ENCODE data around the gene KDELR3.

KDELR3 gene

DNA sequence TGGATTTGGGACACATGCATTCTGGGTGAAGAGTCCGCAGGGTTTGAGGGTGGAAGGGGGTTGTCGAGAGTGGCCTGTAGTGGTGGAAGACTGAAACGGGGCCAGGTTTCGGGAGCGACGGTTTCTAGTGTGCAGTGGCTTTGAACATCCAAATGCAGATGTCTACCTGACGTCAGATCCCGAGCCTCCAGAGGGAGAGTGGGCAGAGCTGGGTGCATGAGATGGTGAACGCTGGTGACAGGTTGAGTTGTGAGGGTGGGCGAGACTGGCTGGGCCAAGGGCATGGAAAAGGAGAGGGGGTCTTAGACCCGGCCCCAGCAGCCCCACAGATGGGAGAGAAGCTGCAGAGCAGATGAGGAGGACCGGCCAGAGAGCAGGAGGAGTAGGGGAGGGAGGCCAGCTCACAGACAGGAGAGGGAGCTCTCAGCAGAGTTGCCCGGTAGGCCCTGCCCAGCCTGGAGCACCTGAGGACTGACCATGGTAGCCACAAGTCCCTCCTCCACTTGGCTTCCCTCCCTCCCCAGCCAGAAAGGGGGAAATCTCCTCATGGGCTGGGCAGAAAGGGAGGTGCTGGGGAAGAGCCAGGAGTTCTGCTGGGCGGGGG, 27.0 kb upstream of the KDELR3 start:
- no peak for DNase-seq (ENCODE audit: low read depth in 2 of 2)

- no peak for DNase-seq (ENCODE audit: low read depth in 2 of 2)
Observed at GRCh38 chr22:38441620-38442287, 26.1 kb upstream of the KDELR3 start.

GRCh38 chr22:38442967-38443627, 24.8 kb upstream of the KDELR3 start:
- DNase-seq (ENCODE audit: low read depth in 2 of 2): no peak

DNA sequence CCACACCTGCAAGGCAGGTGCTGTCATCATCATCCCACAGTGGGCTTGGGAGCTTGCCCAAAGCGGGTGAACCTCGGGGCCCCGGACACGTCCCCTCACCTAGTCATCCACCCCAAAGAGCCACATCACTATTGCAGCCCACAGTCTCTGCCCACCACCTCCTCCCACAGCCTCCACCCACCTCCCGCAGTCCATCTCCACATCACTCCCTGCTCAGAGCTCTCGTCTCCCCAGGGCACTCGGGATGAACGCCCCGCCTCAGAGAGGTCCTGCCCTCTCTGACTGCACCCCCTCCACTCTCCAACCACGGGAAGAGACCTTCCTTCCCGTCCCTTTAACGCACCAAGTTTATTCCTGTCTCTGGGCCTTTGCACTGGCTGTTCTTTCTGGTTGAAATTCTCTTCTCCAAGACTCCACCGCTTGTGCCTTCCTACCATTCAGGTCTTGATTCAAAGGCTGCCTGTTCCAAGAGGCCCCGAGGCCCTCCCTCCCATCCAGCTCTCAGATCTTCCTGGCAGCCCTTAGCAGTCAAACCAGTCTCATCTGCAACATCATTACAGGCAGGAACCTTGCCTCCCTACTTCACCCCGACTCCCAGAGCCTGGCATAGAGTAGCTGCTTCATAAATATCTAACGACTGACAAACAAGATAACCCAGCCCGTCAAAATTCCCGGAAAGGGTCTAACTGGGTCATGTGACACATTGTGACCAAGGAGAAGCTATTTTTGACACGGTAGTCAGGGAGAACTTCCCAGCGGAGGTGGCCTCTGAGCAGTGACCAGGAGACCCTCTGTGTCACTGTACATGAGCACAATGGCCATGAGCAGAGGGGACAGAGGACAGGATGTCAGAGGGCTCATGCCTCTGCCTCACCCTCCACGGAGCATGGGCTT, 24.0 kb upstream of the KDELR3 start:
- no peak for DNase-seq (ENCODE audit: low read depth in 2 of 2)

DNA sequence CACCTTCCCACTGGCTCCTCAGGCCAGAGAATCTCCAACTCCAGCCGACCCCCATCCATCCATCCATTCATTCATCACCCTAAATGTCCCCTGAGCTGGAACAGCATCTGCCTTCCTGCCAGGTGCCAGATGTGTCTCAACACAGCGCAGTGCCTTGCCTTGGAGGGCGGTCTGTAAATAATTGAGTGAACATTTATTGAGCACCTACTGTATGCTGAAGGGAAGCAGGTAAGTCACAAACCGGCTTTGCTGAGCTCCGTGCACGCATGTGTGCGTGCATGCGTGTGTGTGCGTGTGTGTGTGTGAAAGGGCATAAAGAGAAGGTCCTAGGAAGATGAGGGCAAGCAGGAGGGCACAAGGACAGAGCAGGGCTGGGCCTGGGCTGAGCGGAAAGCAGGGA, 23.1 kb upstream of the KDELR3 start:
- DNase-seq (ENCODE audit: low read depth in 2 of 2): no peak

DNA sequence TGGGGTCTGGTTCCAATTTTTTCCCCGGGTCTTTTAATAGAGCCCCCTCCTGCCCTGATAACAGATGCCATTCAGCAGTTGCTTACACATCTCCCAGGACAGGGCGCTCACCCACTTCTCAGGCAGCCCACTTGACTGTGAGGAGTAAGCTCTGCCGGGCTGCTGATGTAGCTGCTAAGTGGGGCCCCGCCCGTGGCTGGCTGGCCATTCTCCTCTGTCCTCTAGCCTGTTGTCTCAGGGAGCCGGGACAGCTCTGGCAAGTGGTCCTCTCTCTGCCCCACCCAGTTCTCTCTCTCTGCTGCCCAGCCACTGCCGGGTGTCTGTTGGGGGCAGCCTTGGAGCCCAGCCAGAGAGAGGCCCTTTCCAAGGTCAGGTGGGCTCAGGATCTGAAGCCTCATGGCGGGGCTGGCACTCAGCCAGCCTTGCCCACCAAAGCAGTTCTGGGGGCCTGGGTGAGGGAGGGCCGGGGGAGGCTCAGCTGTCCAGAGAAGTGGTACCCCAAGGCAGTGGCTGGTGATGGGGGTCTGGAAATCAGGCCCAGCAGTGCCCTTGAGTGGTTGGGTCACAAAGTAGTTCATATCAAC, 21.8 kb upstream of the KDELR3 start:
- DNase-seq (ENCODE audit: low read depth in 2 of 2): no peak

GRCh38 chr22:38448945-38449745, 18.8 kb upstream of the KDELR3 start:
- DNase-seq (ENCODE audit: low read depth in 2 of 2): no peak

DNA sequence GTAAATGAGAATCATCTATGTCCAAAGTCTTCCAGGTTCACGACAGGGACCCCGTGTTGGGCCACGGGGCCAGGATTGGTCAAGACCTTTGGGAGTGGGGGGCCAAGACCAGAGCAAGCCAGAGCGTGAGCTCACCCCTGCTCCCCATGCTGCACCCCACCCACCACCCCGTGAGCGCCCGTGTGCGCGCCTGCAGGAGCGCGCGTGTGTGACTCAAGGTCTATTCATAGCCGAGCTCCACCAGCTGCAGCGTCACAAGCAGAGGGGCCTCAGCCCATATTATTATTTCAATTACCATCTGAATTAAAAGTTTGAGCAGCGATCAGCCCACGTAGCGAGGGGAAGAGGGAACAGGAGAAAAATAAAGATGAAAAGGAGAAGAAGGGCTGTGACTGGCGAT, 18.1 kb upstream of the KDELR3 start:
- no peak for DNase-seq (ENCODE audit: low read depth in 2 of 2)

DNA sequence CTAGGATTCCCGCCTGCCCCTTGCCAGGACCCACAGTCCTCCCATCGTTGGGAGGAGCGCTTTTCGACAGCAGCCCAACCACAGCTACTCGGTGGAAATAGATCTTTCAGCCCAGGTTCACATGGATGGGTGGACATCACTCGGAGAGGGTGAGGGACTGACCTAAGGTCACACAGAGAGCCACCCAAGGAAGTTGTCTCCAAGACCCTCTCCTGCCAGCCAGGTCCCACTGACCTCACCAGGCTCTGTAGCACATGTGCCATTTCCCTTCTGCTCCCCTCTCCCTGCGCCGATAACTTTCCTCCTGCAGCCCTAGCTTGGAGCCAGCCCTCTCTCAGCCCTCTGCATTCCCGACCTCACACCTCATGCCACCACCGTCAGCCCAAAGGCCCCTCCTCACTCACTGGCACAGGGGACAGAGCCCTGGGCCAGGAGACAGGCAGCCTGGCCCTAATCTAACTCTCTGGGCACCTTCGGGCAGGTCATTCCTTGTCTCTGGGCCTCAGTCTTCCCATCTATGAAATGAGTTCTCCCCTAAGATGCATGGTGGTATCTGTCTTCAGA, 17.6 kb upstream of the KDELR3 start:
- no peak for DNase-seq (ENCODE audit: low read depth in 2 of 2)

DNA sequence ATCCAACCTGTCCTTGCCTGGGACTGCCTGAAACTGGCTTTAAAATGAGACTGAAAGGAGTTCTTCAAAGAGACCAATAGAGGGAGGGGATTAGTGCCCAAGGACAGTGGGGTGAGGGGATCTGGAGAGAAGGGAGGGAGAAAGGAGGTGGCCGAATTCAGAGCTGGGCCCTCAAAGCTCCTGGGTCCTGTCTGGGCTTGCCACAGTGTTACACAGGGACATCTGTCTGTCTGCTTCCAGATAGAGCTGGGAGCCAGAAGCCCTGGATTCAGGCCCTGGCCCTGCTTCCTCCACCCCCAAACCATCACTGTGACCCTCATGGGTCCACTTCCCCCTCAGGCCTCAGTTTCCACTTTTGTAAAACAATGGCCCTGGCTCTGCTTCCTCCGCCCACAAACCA, 16.5 kb upstream of the KDELR3 start:
- no peak for DNase-seq (ENCODE audit: low read depth in 2 of 2)

DNA sequence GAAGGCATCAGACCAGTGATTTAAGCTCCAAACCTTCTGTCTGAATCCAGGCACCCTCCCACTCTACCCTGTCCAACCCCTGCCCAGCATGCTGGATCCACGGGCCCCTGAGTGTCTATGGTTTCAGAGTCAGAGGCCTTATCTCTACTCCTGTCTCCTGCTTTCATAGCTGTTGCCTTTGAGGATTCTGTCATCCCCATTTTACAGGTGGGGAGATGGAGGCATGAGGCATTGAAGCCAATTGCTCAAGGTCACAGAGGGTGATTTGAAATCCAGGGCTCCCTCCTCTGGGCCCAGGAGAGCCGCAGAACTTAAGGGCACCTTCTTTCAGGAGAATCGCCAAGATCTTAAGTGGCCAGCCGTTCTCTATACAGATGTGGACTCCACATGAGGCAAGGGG, 16.0 kb upstream of the KDELR3 start:
- no peak for DNase-seq (ENCODE audit: low read depth in 2 of 2)

GRCh38 chr22:38452373-38453065, 15.4 kb upstream of the KDELR3 start:
- DNase-seq (ENCODE audit: low read depth in 2 of 2): no peak

- no peak for DNase-seq (ENCODE audit: low read depth in 2 of 2)
Observed at GRCh38 chr22:38453066-38453672, 14.7 kb upstream of the KDELR3 start.

DNA sequence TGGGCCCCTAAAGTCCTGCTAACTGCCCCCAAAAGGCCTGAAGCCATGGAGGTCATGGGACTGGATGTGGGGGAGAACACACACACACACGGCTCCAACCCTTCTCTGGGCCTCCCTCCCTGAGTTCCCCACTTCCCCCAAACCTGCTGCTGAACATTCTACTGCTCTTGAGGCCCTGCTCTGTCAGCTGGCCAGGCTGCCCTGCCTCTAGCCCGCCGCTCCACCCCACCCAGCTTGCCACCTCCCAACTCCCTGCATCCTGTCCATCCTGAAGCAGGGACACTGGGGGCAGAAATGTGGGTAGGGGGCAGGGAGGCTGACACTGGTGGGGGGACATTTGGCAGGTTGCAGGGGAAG, 13.9 kb upstream of the KDELR3 start:
- no peak for DNase-seq (ENCODE audit: low read depth in 2 of 2)

GRCh38 chr22:38454353-38455075, 13.4 kb upstream of the KDELR3 start:
- DNase-seq (ENCODE audit: low read depth in 2 of 2): no peak

DNA sequence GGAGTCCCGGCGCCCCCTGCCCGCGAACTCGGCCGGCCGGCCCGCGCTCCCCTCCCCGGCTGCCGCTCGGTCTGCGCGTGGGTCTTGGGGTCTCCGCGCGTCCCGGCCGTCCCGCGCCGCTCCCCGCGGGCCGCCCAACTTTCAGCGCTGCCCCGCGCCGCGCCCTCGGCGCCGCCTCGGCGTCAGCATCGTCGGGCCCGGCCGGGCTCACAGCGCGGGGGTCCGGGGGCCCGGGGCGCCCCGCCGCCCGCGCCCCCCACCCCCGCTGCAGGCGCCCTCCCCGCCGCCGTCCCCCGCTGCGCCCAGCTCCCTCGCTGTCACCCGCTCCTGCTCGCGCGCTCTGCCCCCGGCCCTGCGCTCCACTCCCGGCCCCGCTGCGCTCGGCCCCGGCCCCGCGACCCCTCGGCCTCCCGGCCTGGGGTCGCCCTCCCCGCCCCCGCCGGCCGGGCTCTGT, 12.8 kb upstream of the KDELR3 start, which contains the start of gene KCNJ4:
TSS of gene KCNJ4 (minus strand) at position 124 of the 454 bp plus-strand sequence. CDS start 27,067 bp downstream, outside the sequence.
- DNase-seq (ENCODE audit: low read depth in 2 of 2): no peak

- no peak for DNase-seq (ENCODE audit: low read depth in 2 of 2)
Observed at GRCh38 chr22:38455530-38456271, 12.2 kb upstream of the KDELR3 start.

DNA sequence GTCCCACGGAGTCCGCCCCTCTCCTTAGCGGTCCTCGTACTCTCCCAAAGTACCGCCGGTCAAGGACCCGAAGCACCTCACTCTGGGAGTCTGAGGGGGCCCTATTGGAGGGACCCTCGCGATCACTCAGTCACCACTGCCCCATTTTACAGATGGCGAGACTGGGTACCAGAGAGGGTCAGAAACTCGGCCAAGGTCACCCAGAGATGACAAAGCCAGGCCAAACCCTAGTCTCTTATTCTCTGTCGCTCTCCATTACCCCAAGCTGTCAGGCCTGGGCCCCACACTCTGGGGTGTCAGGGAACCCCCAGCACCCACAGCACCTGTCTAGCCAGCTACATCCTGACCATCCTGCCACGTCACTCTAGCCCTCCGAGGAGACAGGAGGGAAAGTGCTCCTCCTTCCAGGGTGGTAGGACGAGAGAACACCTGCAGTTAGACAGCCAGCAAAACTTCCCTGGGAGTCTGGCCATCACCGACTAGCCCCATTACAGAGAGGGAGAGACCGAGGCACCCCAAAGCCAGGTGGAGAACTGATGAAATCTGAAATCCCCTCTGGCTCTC, 11.5 kb upstream of the KDELR3 start:
- no peak for DNase-seq (ENCODE audit: low read depth in 2 of 2)

Measured in stimulated activated CD8-positive, alpha-beta memory T cell treated with anti-CD3 and anti-CD28 coated beads, Interleukin-7, amount 100 ng/mL, for 1 hour (primary cell).